Lower lobe of right lung (tissue), 2 donors: ENCODE measurements around the gene SCIN. TPM values are rescaled to one million over a fixed set of nuclear protein-coding genes. Genes with fewer than 3 reads are reported as not detected.

Source experiments
- ATAC-seq, 2 donors: fragments of 200-7000 bp; cut with Tn5 transposase; one replicate each; pipeline ENCODE4 v1.9.1; 2020 to 2022; ENCODE audit warnings: mild to moderate bottlenecking in 2 of 2, moderate library complexity in 2 of 2
- DNase-seq: peaks from one replicate; pipeline ENCODE4 v3.0.0-alpha.2; 2020
- H3K27ac ChIP-seq: fragments of 200-600 bp; one replicate; pipeline ENCODE4 v1.8.0; 2022
- H3K27me3 ChIP-seq: fragments of 200-600 bp; one replicate; pipeline ENCODE4 v1.8.0; 2022; ENCODE audit warnings: low read depth
- H3K36me3 ChIP-seq: fragments of 200-600 bp; one replicate; pipeline ENCODE4 v1.8.0; 2022; ENCODE audit warnings: mild to moderate bottlenecking
- H3K4me1 ChIP-seq: fragments of 200-600 bp; one replicate; pipeline ENCODE4 v1.8.0; 2022
- H3K4me3 ChIP-seq: fragments of 200-600 bp; one replicate; pipeline ENCODE4 v1.8.0; 2022; ENCODE audit warnings: mild to moderate bottlenecking
- H3K9me3 ChIP-seq: fragments of 200-600 bp; one replicate; pipeline ENCODE4 v1.8.0; 2022
- CTCF ChIP-seq: fragments of 200-600 bp; IDR thresholded peaks from one replicate; pipeline ENCODE4 v1.8.0; 2022; ENCODE audit warnings: antibody characterized with exemption, mild to moderate bottlenecking
- intact Hi-C: fragments of 100-400 bp; cut with DNase I; formaldehyde crosslinking; loops from one replicate; pipeline ENCODE4 v1.11.0; 2022
- total RNA-seq: library from RNA; stranded (reverse); fragmentation: NEBNext Ultra II Directional; extraction: Animal tissue kit (Norgen Biotek cat#: 25700); gene quantifications from one replicate; pipeline ENCODE4 v1.2.1, GENCODE V29; 2021
- donor health status: DM: no; HTN: yes; CAD: no; lungs with severe emphysema.

The SCIN gene
- total RNA-seq, 1 donor from 2014 or later: 21.1 TPM

GRCh38 chr7:12683678-12684585 lies 113.4 kb downstream of the SCIN start:
- H3K27ac ChIP-seq: no peak overlapping the region
- intact Hi-C loops: loop anchor here (10.0 kb wide), 1 partner anchor 581 kb away; no protein-coding TSS in a partner anchor
- no peaks in the 10 kb centered on the region for H3K27me3 ChIP-seq
- no peak for ATAC-seq
- no peak overlapping the region for H3K4me3 ChIP-seq
- TF ChIP-seq CTCF: peak; percentile 34
- H3K36me3 ChIP-seq: no peaks in the 10 kb centered on the region
- H3K4me1 ChIP-seq: no peaks in the 10 kb centered on the region
- no peaks in the 10 kb centered on the region for H3K9me3 ChIP-seq
- DNase-seq: no peak

GRCh38 chr7:12684733-12685132 lies 114.2 kb downstream of the SCIN start:
- Histone ChIP-seq H3K36me3 (no peaks in the 10 kb centered on the region), H3K27me3 (no peaks in the 10 kb centered on the region), H3K4me1 (peaks cover 1% of the 10 kb centered on the region), H3K4me3 (no peak overlapping the region), H3K9me3 (no peaks in the 10 kb centered on the region), H3K27ac (no peak overlapping the region)
- DNase-seq (no peak), ATAC-seq (no peak)
- intact Hi-C loops: loop anchor here (10.0 kb wide), 1 partner anchor 580 kb away; no protein-coding TSS in a partner anchor
- TF ChIP-seq CTCF: no peak

- intact Hi-C loops: loop anchor here (10.0 kb wide), 1 partner anchor 579 kb away; no protein-coding TSS in a partner anchor
- Histone ChIP-seq H3K36me3 (no peaks in the 10 kb centered on the region), H3K4me3 (peak overlapping the region; percentile 96), H3K4me1 (peaks cover 3% of the 10 kb centered on the region), H3K27ac (peak overlapping the region; percentile 97), H3K9me3 (no peaks in the 10 kb centered on the region), H3K27me3 (no peaks in the 10 kb centered on the region)
- TF ChIP-seq CTCF: peak; percentile 51
- no peak for DNase-seq
- ATAC-seq: no peak
These were observed 115.0 kb downstream of the SCIN start for GRCh38 chr7:12685550-12685949.

GRCh38 chr7:12686234-12686890 lies 115.8 kb downstream of the SCIN start:
- peaks cover 3% of the 10 kb centered on the region for H3K4me1 ChIP-seq
- intact Hi-C loops: loop anchor here (10.0 kb wide), 1 partner anchor 578 kb away; no protein-coding TSS in a partner anchor

More at GRCh38 chr7:12686234-12686890, 115.8 kb downstream of the SCIN start:
- peak; percentile 90 for TF ChIP-seq CTCF
- DNase-seq: peak; percentile 98
- no peaks in the 10 kb centered on the region for H3K27me3 ChIP-seq
- H3K4me3 ChIP-seq: peak overlapping the region; percentile 96
- no peaks in the 10 kb centered on the region for H3K9me3 ChIP-seq
- peak overlapping the region; percentile 97 for H3K27ac ChIP-seq
- peak; percentile 94 to 96 for ATAC-seq
- no peaks in the 10 kb centered on the region for H3K36me3 ChIP-seq
